HepG2 (cell line): ENCODE data around the gene AGTPBP1. TPM values are rescaled to one million over a fixed set of nuclear protein-coding genes. Genes with fewer than 3 reads are reported as not detected.

ENCODE experiments used
- ATAC-seq: fragments of 200-7000 bp; cut with Tn5 transposase; 3 replicates; pipeline ENCODE4 v1.9.1; 2020; ENCODE audit warnings: mild to moderate bottlenecking, moderate library complexity
- BruUV-seq: library from RNA; stranded (reverse); fragments of 400-500 nt; replicated peaks from 2 replicates; lab custom pipeline; 2021; lab: Mats Ljungman, UMichigan
- CTCF ChIA-PET: fragments of 300-600 bp; formaldehyde crosslinking; extraction: SDS; loops from one replicate; lab custom pipeline; 2021; ENCODE audit warnings: low total read pairs, inconsistent platforms, low intra/inter-chr PET ratio; lab: Yijun Ruan, JAX
- POLR2A ChIA-PET: fragments of 350-600 bp; sonication (Branson Sonifier 250); formaldehyde crosslinking; loops from one replicate; lab custom pipeline; 2020; ENCODE audit warnings: antibody characterized with exemption, inconsistent platforms; lab: Yijun Ruan, JAX
- DNase-seq: peaks from one replicate; pipeline ENCODE4 v3.0.0-alpha.2; 2015; ENCODE audit warnings: low spot score
- FAIRE-seq: peaks from 3 replicates; lab custom pipeline; 2011; peaks lifted over from hg19 to GRCh38; lab: Jason Lieb, UNC
- H2AFZ ChIP-seq: one replicate; pipeline ENCODE4 v1.6.1; 2011; ENCODE audit warnings: low read length, inconsistent platforms
- H3K27ac ChIP-seq: fragments of 300-600 bp; 3 replicates; pipeline ENCODE4 v1.8.0; 2011; ENCODE audit warnings: mixed run types, mild to moderate bottlenecking, mixed read lengths, low read length, inconsistent platforms; ENCODE audit not compliant: insufficient read depth; ENCODE audit errors: extremely low read length
- H3K27me3 ChIP-seq, 2 experiments: fragments of 200-600 bp in 1 of 2; 2 replicates in 1 of 2; 3 replicates in 1 of 2; pipeline versions ENCODE4 v1.6.0 to v1.8.0; 2011; ENCODE audit warnings: low read length in 2 of 2, mild to moderate bottlenecking in 2 of 2, moderate library complexity in 2 of 2, inconsistent platforms in 1 of 2; ENCODE audit not compliant: insufficient read depth in 2 of 2, control insufficient read depth in 1 of 2
- H3K36me3 ChIP-seq, 2 experiments: fragments of 200-600 bp in 1 of 2; replicated peaks in 1 of 2; 2 replicates in 1 of 2; 3 replicates in 1 of 2; pipeline versions ENCODE4 v1.5.1 to v1.8.0; 2011; ENCODE audit warnings: low read length in 2 of 2, inconsistent platforms in 1 of 2; ENCODE audit not compliant: insufficient read depth in 2 of 2, control insufficient read depth in 1 of 2
- H3K4me1 ChIP-seq: 2 replicates; pipeline ENCODE4 v1.5.1; 2012; ENCODE audit warnings: low read length, inconsistent platforms; ENCODE audit not compliant: insufficient read depth
- H3K4me2 ChIP-seq: 2 replicates; pipeline ENCODE4 v1.6.0; 2011; ENCODE audit warnings: low read depth, low read length, inconsistent platforms
- H3K4me3 ChIP-seq, 3 experiments: fragments of 200-600 bp in 1 of 3; sonication (generic), shearing (Covaris generic) in 1 of 3; replicated peaks in 1 of 3; 2 replicates each; pipeline ENCODE4 v1.5.1; 2011 to 2016; ENCODE audit warnings: low read length in 3 of 3, inconsistent platforms in 2 of 3, low read depth in 2 of 3, mild to moderate bottlenecking in 2 of 3, control low read depth in 1 of 3, mixed read lengths in 1 of 3; ENCODE audit not compliant: insufficient read depth in 1 of 3
- H3K79me2 ChIP-seq: one replicate; pipeline ENCODE4 v1.6.1; 2011; ENCODE audit warnings: low read length, inconsistent platforms; ENCODE audit not compliant: insufficient read depth
- H3K9ac ChIP-seq: 2 replicates; pipeline ENCODE4 v1.6.0; 2011; ENCODE audit warnings: mild to moderate bottlenecking, low read depth, low read length, inconsistent platforms; ENCODE audit not compliant: insufficient read depth
- H3K9me3 ChIP-seq: 2 replicates; pipeline ENCODE4 v1.5.1; 2012; ENCODE audit warnings: mild to moderate bottlenecking, low read length
- H4K20me1 ChIP-seq: 2 replicates; pipeline ENCODE4 v1.6.0; 2011; ENCODE audit warnings: inconsistent platforms, mild to moderate bottlenecking, low read length, moderate library complexity; ENCODE audit not compliant: insufficient read depth
- IKZF1 ChIP-seq: fragments of 450-650 bp; IDR thresholded peaks from 2 replicates; pipeline ENCODE4 v1.7.1; 2016
- MAFG ChIP-seq: sonication (generic); formaldehyde crosslinking; IDR thresholded peaks from 2 replicates; pipeline ENCODE4 v1.5.1; 2020; ENCODE audit warnings: mild to moderate bottlenecking, missing genetic modification reagents
- MTA3 ChIP-seq: sonication (generic); formaldehyde crosslinking; IDR thresholded peaks from 2 replicates; pipeline ENCODE4 v1.4.0; 2020; ENCODE audit warnings: missing genetic modification reagents
- POLR2AphosphoS2 ChIP-seq: IDR thresholded peaks from 2 replicates; pipeline ENCODE4 v1.6.1; 2011; ENCODE audit warnings: low read depth, low read length, improper control_type of control experiment
- SALL1 ChIP-seq: sonication (generic); formaldehyde crosslinking; IDR thresholded peaks from 2 replicates; pipeline ENCODE4 v1.8.0; 2022; ENCODE audit warnings: mild to moderate bottlenecking, missing genetic modification reagents
- SMAD9 ChIP-seq: sonication (generic); formaldehyde crosslinking; IDR thresholded peaks from 2 replicates; pipeline ENCODE4 v1.5.1; 2020; ENCODE audit warnings: mild to moderate bottlenecking, missing genetic modification reagents
- TFAP4 ChIP-seq: sonication (generic); IDR thresholded peaks from 2 replicates; pipeline ENCODE4 v1.6.1; 2016; ENCODE audit warnings: low read depth, borderline replicate concordance
- ZMYM2 ChIP-seq: sonication (generic); formaldehyde crosslinking; IDR thresholded peaks from 2 replicates; pipeline ENCODE4 v1.8.0; 2022; ENCODE audit warnings: mild to moderate bottlenecking, missing genetic modification reagents
- ZNF121 ChIP-seq: sonication (generic); formaldehyde crosslinking; IDR thresholded peaks from 2 replicates; pipeline ENCODE4 v1.5.0; 2020; ENCODE audit warnings: mild to moderate bottlenecking, missing genetic modification reagents
- ZNF7 ChIP-seq: IDR thresholded peaks from 2 replicates; pipeline ENCODE4 v1.6.1; 2016; ENCODE audit warnings: missing biosample characterization, missing genetic modification reagents
- WGBS: methylation state at CpG from one replicate; pipeline ENCODE4 v1.1.6; 2017; ENCODE audit warnings: low lambda C conversion rate; 5-methylcytosine and 5-hydroxymethylcytosine counted together
- in situ Hi-C: cut with HindIII; loops from 2 replicates; pipeline ENCODE4 v1.10.0; 2017; ENCODE audit warnings: low pct_unique_long_range_greater_than_20kb; ENCODE audit not compliant: extremely low pct_ligation_motif_present
- intact Hi-C: fragments of 100-400 bp; cut with micrococcal nuclease; formaldehyde crosslinking; loops from one replicate; pipeline ENCODE4 v1.10.0; 2022; ENCODE audit not compliant: unreplicated experiment
- polyA plus RNA-seq, 8 experiments: library from polyadenylated mRNA; depleted of rRNA in 3 of 8; stranded (reverse) in 7 of 8; unstranded in 1 of 8; fragments of >200 nt; fragmentation: Illumina TruSeq in 4 of 8; extraction: Trizol in 4 of 8; gene quantifications; 2 replicates each; pipeline versions ENCODE4 v1.2.1 to v1.2.3, GENCODE V29; 2011 to 2016; ENCODE audit warnings: low read depth in 4 of 8, missing spikeins in 1 of 8, mixed read lengths in 1 of 8; ENCODE audit not compliant: insufficient read depth in 1 of 8
- total RNA-seq, 5 experiments: library from RNA; depleted of rRNA; stranded (reverse); fragments of >200 nt; fragmentation: Illumina TruSeq; extraction: Trizol; gene quantifications; 2 replicates each; pipeline ENCODE4 v1.2.3, GENCODE V29; 2016; ENCODE audit warnings: low read depth in 1 of 5
- TF ChIP-seq, protein P1 (sequence below): IDR thresholded peaks from 2 replicates; pipeline ENCODE4 v1.6.1; 2016; ENCODE audit warnings: control low read depth
- TF ChIP-seq, protein P2 (sequence below): sonication (generic); formaldehyde crosslinking; IDR thresholded peaks from 2 replicates; pipeline ENCODE4 v1.5.1; 2020; ENCODE audit warnings: missing genetic modification reagents, mild to moderate bottlenecking, borderline replicate concordance

The AGTPBP1 gene
- total and polyA plus RNA-seq, 2 of the 13 experiments (the other 11 are each of a cell fraction or from before 2014, with no cell fraction given), result 9.7 to 22.3 TPM

DNA sequence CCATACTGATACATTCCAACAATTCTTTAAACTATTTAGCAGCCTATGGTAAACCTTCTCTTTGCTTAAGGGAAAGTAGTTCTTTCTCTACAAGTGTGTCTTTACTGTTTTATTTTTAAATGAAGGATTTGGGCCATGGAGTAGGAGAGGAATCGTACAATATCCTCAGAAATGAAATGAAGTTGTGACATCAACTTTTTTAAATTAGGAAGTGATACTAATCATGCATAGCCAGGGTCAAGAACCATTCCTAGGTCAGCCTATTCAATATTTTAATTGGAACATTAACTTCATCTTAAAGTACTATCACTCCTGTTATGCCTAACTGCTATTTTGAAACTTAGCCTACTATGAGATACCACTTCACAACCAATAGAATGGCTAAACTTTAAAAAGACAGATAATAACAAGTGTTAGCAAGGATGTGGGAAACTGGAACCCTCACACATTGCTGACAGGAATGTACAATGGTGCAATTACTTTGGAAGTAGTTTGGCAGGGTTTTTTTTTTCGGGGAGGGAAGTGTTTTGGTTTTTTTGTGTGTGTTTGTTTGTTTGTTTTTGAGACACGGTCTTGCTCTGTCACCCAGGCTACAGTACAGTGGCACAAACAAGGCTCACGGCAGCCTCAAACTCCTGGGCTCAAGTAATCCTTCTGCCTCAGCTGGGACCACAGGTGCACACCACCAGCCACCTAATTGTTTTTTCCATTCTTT lies 10.7 kb downstream of the AGTPBP1 start:
- WGBS, result 91% methylated on average over 4 of the region's 4 CpGs
- Histone ChIP-seq H2AFZ (no peak overlapping the region), H3K27me3 (no peaks in the 10 kb centered on the region), H4K20me1 (no peaks in the 10 kb centered on the region), H3K9ac (no peak overlapping the region), H3K4me2 (no peak overlapping the region), H3K9me3 (no peaks in the 10 kb centered on the region), H3K79me2 (peaks cover 58% of the 10 kb centered on the region), H3K36me3 (no peaks in the 10 kb centered on the region), H3K27ac (no peak overlapping the region), H3K4me3 (no peak overlapping the region), H3K4me1 (peaks cover 13% of the 10 kb centered on the region)
- ChIA-PET CTCF (no interaction called here), POLR2A (no interaction called here)
- FAIRE-seq, result no peak
- no peak for ATAC-seq
- TSS peak; percentile 18 for BruUV-seq
- no peak for DNase-seq
- intact Hi-C loops, result no loop called here
- TF ChIP-seq, protein P1, sequence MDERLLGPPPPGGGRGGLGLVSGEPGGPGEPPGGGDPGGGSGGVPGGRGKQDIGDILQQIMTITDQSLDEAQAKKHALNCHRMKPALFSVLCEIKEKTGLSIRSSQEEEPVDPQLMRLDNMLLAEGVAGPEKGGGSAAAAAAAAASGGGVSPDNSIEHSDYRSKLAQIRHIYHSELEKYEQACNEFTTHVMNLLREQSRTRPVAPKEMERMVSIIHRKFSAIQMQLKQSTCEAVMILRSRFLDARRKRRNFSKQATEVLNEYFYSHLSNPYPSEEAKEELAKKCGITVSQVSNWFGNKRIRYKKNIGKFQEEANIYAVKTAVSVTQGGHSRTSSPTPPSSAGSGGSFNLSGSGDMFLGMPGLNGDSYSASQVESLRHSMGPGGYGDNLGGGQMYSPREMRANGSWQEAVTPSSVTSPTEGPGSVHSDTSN (CRISPR knock-in tag), result no peak
- TF ChIP-seq POLR2AphosphoS2 (no peak), MTA3 (CRISPR knock-in tag) (no peak), SALL1 (no peak), ZNF121 (CRISPR knock-in tag) (no peak), IKZF1 (no peak), ZNF7 (CRISPR knock-in tag) (peak; percentile 88)
- in situ Hi-C loops, result no loop called here

GRCh38 chr9:85729882-85730281 lies 11.9 kb downstream of the AGTPBP1 start:
- no peaks in the 10 kb centered on the region for H4K20me1 ChIP-seq
- ChIA-PET CTCF (no interaction called here), POLR2A (no interaction called here)
- no peak overlapping the region for H3K4me2 ChIP-seq
- in situ Hi-C loops, result no loop called here
- H3K27ac ChIP-seq, result no peak overlapping the region
- intact Hi-C loops, result no loop called here
- no peak for TF ChIP-seq MAFG (CRISPR knock-in tag)
- no peak for TF ChIP-seq SMAD9
- no peak for TF ChIP-seq ZMYM2 (CRISPR knock-in tag)
- TF ChIP-seq, protein P2, sequence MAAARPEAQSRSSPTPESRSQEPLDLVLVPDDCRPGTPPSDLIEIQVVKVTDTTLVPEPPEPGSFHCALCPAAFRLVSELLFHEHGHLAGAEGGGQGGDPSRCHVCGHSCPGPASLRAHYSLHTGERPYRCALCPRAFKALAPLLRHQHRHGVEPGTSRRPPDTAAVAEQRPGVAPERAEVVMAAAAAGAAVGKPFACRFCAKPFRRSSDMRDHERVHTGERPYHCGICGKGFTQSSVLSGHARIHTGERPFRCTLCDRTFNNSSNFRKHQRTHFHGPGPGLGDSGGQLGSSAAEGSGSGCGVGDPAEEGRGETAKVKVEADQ (CRISPR knock-in tag), result no peak
- no peak for TF ChIP-seq TFAP4
- no peak overlapping the region for H3K9ac ChIP-seq
- peaks cover 55% of the 10 kb centered on the region for H3K79me2 ChIP-seq
- BruUV-seq, result no TSS peak
- no peaks in the 10 kb centered on the region for H3K36me3 ChIP-seq
- no peak overlapping the region for H2AFZ ChIP-seq
- no peak for DNase-seq
- H3K4me3 ChIP-seq, result no peak overlapping the region
- H3K4me1 ChIP-seq, result peaks cover 13% of the 10 kb centered on the region
- no peak for ATAC-seq
- FAIRE-seq, result no peak
- H3K27me3 ChIP-seq, result no peaks in the 10 kb centered on the region
- no peaks in the 10 kb centered on the region for H3K9me3 ChIP-seq
